HepG2 (cell line): ENCODE data around the gene EPN3. TPM values are rescaled to one million over a fixed set of nuclear protein-coding genes. Genes with fewer than 3 reads are reported as not detected.

Experiments used
- AKAP8 ChIP-seq: sonication (generic); formaldehyde crosslinking; IDR thresholded peaks from 2 replicates; pipeline ENCODE4 v1.5.1; 2020; ENCODE audit warnings: mild to moderate bottlenecking, missing genetic modification reagents
- CAMTA2 ChIP-seq: sonication (generic); formaldehyde crosslinking; IDR thresholded peaks from 2 replicates; pipeline ENCODE4 v1.4.0; 2020; ENCODE audit warnings: mild to moderate bottlenecking, missing genetic modification reagents, borderline replicate concordance
- HIVEP1 ChIP-seq: sonication (generic); formaldehyde crosslinking; IDR thresholded peaks from 2 replicates; pipeline ENCODE4 v1.4.0; 2020; ENCODE audit warnings: mild to moderate bottlenecking, missing genetic modification reagents
- HOXA9 ChIP-seq: sonication (generic); formaldehyde crosslinking; IDR thresholded peaks from 2 replicates; pipeline ENCODE4 v1.8.1; 2022; ENCODE audit warnings: missing genetic modification reagents, mild to moderate bottlenecking, moderate library complexity, borderline replicate concordance
- KLF9 ChIP-seq: IDR thresholded peaks from 2 replicates; pipeline ENCODE4 v1.6.1; 2016; ENCODE audit warnings: low read depth
- PHF8 ChIP-seq: sonication (generic); formaldehyde crosslinking; IDR thresholded peaks from 2 replicates; pipeline ENCODE4 v1.5.0; 2020; ENCODE audit warnings: missing genetic modification reagents
- PITX1 ChIP-seq: sonication (generic); formaldehyde crosslinking; IDR thresholded peaks from 2 replicates; pipeline ENCODE4 v1.5.1; 2020; ENCODE audit warnings: mild to moderate bottlenecking, missing genetic modification reagents
- REPIN1 ChIP-seq: sonication (generic); formaldehyde crosslinking; IDR thresholded peaks from 2 replicates; pipeline ENCODE4 v1.8.0; 2022; ENCODE audit warnings: missing genetic modification reagents, low read depth, mild to moderate bottlenecking, borderline replicate concordance
- SP2 ChIP-seq: sonication (generic); formaldehyde crosslinking; IDR thresholded peaks from 2 replicates; pipeline ENCODE4 v1.5.1; 2020; ENCODE audit warnings: mild to moderate bottlenecking, missing genetic modification reagents
- SSRP1 ChIP-seq: IDR thresholded peaks from 2 replicates; pipeline ENCODE4 v1.6.1; 2016; ENCODE audit warnings: control low read depth
- ZBTB20 ChIP-seq: sonication (generic); formaldehyde crosslinking; IDR thresholded peaks from 2 replicates; pipeline ENCODE4 v1.8.1; 2023; ENCODE audit warnings: missing genetic modification reagents, low read depth, mild to moderate bottlenecking, borderline replicate concordance
- ZNF225 ChIP-seq: sonication (generic); formaldehyde crosslinking; IDR thresholded peaks from 2 replicates; pipeline ENCODE4 v1.4.0; 2020; ENCODE audit warnings: mild to moderate bottlenecking, missing genetic modification reagents
- ZNF382 ChIP-seq: sonication (generic); formaldehyde crosslinking; IDR thresholded peaks from 2 replicates; pipeline ENCODE4 v1.5.0; 2020; ENCODE audit warnings: missing genetic modification reagents, mild to moderate bottlenecking, borderline replicate concordance
- ZNF510 ChIP-seq: sonication (generic); formaldehyde crosslinking; IDR thresholded peaks from 2 replicates; pipeline ENCODE4 v1.4.0; 2020; ENCODE audit warnings: low read depth, mild to moderate bottlenecking, missing genetic modification reagents
- ZNF629 ChIP-seq: sonication (generic); formaldehyde crosslinking; conservative IDR thresholded peaks from 2 replicates; pipeline ENCODE4 v1.5.0; 2020; ENCODE audit warnings: missing genetic modification reagents
- polyA plus RNA-seq, 8 experiments: library from polyadenylated mRNA; depleted of rRNA in 3 of 8; stranded (reverse) in 7 of 8; unstranded in 1 of 8; fragments of >200 nt; fragmentation: Illumina TruSeq in 4 of 8; extraction: Trizol in 4 of 8; gene quantifications; 2 replicates each; pipeline versions ENCODE4 v1.2.1 to v1.2.3, GENCODE V29; 2011 to 2016; ENCODE audit warnings: low read depth in 4 of 8, missing spikeins in 1 of 8, mixed read lengths in 1 of 8; ENCODE audit not compliant: insufficient read depth in 1 of 8
- total RNA-seq, 5 experiments: library from RNA; depleted of rRNA; stranded (reverse); fragments of >200 nt; fragmentation: Illumina TruSeq; extraction: Trizol; gene quantifications; 2 replicates each; pipeline ENCODE4 v1.2.3, GENCODE V29; 2016; ENCODE audit warnings: low read depth in 1 of 5
- TF ChIP-seq, protein P1 (sequence below): sonication (generic); formaldehyde crosslinking; IDR thresholded peaks from 2 replicates; pipeline ENCODE4; 2020; ENCODE audit warnings: missing genetic modification reagents, mild to moderate bottlenecking, borderline replicate concordance
- TF ChIP-seq, protein P2 (sequence below): sonication (generic); formaldehyde crosslinking; IDR thresholded peaks from 2 replicates; pipeline ENCODE4 v1.8.1; 2023; ENCODE audit warnings: mild to moderate bottlenecking, missing genetic modification reagents
- TF ChIP-seq, protein P3 (sequence below): sonication (generic); formaldehyde crosslinking; IDR thresholded peaks from 2 replicates; pipeline ENCODE4 v1.5.0; 2020; ENCODE audit warnings: mild to moderate bottlenecking, missing genetic modification reagents
- TF ChIP-seq, protein P4 (sequence below): sonication (generic); formaldehyde crosslinking; IDR thresholded peaks from 2 replicates; pipeline ENCODE4 v1.4.0; 2020; ENCODE audit warnings: mild to moderate bottlenecking, missing genetic modification reagents
- TF ChIP-seq, protein P5 (sequence below): sonication (generic); formaldehyde crosslinking; conservative IDR thresholded peaks from 2 replicates; pipeline ENCODE4 v1.8.0; 2022; ENCODE audit warnings: low read depth, missing genetic modification reagents

EPN3 gene
- total and polyA plus RNA-seq, 2 of the 13 experiments (the other 11 are each of a cell fraction or from before 2014, with no cell fraction given) = 0.11 to 0.95 TPM

DNA sequence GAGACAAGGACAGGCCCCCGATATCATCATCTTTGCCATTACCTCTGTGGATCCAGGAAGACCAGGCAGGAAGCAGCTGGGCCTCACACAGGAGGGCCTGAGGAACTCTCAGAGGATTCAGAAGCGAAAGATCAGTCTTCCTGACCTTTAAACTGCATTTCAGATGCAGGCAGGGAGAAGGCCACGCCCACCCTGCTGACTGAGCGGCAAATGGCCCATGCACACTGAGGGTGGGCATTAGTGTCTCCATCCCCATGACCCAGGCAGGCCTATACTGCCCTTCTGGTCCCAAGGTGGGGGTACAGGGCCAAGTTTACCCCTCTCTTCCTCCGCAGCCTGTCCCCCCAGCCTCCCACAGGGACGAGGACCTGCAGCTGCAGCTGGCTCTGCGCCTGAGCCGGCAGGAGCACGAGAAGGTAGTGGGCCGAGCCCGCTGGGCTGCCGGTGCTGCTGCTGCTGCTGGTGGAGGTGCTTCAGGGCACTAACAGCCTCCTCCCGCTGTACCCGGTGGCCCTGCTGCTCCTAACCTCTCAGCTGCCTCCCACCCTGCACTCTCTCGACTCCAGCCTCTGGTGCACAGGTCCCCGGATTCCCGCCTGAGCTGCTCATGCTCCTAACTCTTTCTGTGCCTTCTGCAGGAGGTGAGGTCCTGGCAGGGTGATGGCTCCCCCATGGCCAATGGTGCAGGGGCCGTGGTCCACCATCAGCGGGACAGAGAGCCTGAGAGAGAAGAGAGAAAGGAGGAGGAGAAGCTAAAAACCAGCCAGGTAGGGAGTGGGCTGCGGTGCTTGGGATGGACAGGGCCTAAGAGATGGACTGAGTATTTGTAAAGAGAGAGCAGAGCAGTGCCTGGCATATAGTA is 6.2 kb downstream of the EPN3 start (continued):
- TF ChIP-seq, protein P1, sequence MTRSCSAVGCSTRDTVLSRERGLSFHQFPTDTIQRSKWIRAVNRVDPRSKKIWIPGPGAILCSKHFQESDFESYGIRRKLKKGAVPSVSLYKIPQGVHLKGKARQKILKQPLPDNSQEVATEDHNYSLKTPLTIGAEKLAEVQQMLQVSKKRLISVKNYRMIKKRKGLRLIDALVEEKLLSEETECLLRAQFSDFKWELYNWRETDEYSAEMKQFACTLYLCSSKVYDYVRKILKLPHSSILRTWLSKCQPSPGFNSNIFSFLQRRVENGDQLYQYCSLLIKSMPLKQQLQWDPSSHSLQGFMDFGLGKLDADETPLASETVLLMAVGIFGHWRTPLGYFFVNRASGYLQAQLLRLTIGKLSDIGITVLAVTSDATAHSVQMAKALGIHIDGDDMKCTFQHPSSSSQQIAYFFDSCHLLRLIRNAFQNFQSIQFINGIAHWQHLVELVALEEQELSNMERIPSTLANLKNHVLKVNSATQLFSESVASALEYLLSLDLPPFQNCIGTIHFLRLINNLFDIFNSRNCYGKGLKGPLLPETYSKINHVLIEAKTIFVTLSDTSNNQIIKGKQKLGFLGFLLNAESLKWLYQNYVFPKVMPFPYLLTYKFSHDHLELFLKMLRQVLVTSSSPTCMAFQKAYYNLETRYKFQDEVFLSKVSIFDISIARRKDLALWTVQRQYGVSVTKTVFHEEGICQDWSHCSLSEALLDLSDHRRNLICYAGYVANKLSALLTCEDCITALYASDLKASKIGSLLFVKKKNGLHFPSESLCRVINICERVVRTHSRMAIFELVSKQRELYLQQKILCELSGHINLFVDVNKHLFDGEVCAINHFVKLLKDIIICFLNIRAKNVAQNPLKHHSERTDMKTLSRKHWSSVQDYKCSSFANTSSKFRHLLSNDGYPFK (CRISPR knock-in tag) = no peak
- TF ChIP-seq, protein P2, sequence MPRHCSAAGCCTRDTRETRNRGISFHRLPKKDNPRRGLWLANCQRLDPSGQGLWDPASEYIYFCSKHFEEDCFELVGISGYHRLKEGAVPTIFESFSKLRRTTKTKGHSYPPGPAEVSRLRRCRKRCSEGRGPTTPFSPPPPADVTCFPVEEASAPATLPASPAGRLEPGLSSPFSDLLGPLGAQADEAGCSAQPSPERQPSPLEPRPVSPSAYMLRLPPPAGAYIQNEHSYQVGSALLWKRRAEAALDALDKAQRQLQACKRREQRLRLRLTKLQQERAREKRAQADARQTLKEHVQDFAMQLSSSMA (CRISPR knock-in tag) = no peak
- TF ChIP-seq PHF8 (CRISPR knock-in tag) (peak; percentile 58), KLF9 (peak; percentile 80), SSRP1 (no peak), HIVEP1 (CRISPR knock-in tag) (peak; percentile 6; the same call in 1 of the 2 replicates), PITX1 (CRISPR knock-in tag) (no peak), HOXA9 (no peak), ZNF510 (CRISPR knock-in tag) (no peak), REPIN1 (no peak), ZNF629 (peak; percentile 68), SP2 (CRISPR knock-in tag) (no peak), ZNF382 (no peak), ZBTB20 (no peak), AKAP8 (CRISPR knock-in tag) (peak; percentile 54; the same call in 1 of the 2 replicates), CAMTA2 (CRISPR knock-in tag) (no peak), ZNF225 (no peak)
- TF ChIP-seq, protein P3, sequence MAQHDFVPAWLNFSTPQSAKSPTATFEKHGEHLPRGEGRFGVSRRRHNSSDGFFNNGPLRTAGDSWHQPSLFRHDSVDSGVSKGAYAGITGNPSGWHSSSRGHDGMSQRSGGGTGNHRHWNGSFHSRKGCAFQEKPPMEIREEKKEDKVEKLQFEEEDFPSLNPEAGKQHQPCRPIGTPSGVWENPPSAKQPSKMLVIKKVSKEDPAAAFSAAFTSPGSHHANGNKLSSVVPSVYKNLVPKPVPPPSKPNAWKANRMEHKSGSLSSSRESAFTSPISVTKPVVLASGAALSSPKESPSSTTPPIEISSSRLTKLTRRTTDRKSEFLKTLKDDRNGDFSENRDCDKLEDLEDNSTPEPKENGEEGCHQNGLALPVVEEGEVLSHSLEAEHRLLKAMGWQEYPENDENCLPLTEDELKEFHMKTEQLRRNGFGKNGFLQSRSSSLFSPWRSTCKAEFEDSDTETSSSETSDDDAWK (CRISPR knock-in tag) = no peak
- TF ChIP-seq, protein P4, sequence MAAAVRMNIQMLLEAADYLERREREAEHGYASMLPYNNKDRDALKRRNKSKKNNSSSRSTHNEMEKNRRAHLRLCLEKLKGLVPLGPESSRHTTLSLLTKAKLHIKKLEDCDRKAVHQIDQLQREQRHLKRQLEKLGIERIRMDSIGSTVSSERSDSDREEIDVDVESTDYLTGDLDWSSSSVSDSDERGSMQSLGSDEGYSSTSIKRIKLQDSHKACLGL (CRISPR knock-in tag) = no peak
- TF ChIP-seq, protein P5, sequence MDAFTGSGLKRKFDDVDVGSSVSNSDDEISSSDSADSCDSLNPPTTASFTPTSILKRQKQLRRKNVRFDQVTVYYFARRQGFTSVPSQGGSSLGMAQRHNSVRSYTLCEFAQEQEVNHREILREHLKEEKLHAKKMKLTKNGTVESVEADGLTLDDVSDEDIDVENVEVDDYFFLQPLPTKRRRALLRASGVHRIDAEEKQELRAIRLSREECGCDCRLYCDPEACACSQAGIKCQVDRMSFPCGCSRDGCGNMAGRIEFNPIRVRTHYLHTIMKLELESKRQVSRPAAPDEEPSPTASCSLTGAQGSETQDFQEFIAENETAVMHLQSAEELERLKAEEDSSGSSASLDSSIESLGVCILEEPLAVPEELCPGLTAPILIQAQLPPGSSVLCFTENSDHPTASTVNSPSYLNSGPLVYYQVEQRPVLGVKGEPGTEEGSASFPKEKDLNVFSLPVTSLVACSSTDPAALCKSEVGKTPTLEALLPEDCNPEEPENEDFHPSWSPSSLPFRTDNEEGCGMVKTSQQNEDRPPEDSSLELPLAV (CRISPR knock-in tag) = no peak
